SK-N-SH (cell line): Measurements from ENCODE around the gene CCL27.

Experiments used
- CTCF ChIP-seq: fragments of 200-600 bp; sonication (generic); IDR thresholded peaks from 2 replicates; pipeline ENCODE4 v1.6.1; 2017; ENCODE audit warnings: antibody characterized with exemption, mild to moderate bottlenecking, moderate library complexity
- NFIC ChIP-seq: IDR thresholded peaks from 2 replicates; pipeline ENCODE4 v1.4.0; 2012; ENCODE audit warnings: borderline replicate concordance
- RAD21 ChIP-seq: IDR thresholded peaks from 2 replicates; pipeline ENCODE4 v1.6.1; 2012; ENCODE audit warnings: mild to moderate bottlenecking, low read length
- SIN3A ChIP-seq: IDR thresholded peaks from 2 replicates; pipeline ENCODE4 v1.6.1; 2012; ENCODE audit warnings: low read depth, mild to moderate bottlenecking, low read length, moderate library complexity, borderline replicate concordance

- TF ChIP-seq CTCF (no peak), RAD21 (no peak), NFIC (no peak), SIN3A (no peak)
Observed at GRCh38 chr9:34624475-34625185, 37.8 kb downstream of the CCL27 start.
